IPS-NIHi7 (cell line): ENCODE measurements around the gene SKOR1.

ENCODE experiments used
- DNase-seq: peaks from one replicate; pipeline ENCODE4 v3.0.0; 2012; ENCODE audit warnings: mixed read lengths; ENCODE audit errors: extremely low spot score

The SKOR1 gene

GRCh38 chr15:67832031-67832551, 6.8 kb downstream of the SKOR1 start:
- DNase-seq = no peak

GRCh38 chr15:67832897-67833709, 7.8 kb downstream of the SKOR1 start:
- no peak for DNase-seq

GRCh38 chr15:67833710-67834511, 8.6 kb downstream of the SKOR1 start:
- DNase-seq = no peak

- no peak for DNase-seq
These were observed 9.4 kb downstream of the SKOR1 start for GRCh38 chr15:67834581-67835296.

GRCh38 chr15:67835297-67836133, 10.2 kb downstream of the SKOR1 start:
- DNase-seq = no peak

- DNase-seq = no peak
These were observed 10.8 kb downstream of the SKOR1 start for GRCh38 chr15:67836134-67836455.

GRCh38 chr15:67836477-67836876, 11.2 kb downstream of the SKOR1 start:
- DNase-seq = no peak

GRCh38 chr15:67836955-67837354, 11.6 kb downstream of the SKOR1 start:
- no peak for DNase-seq

GRCh38 chr15:67838789-67839332, 13.6 kb downstream of the SKOR1 start:
- DNase-seq = peak; percentile 80

GRCh38 chr15:67839499-67839928, 14.2 kb downstream of the SKOR1 start:
- DNase-seq = no peak

- DNase-seq = peak; percentile 73
These were observed 14.8 kb downstream of the SKOR1 start, which contains the start of gene RNU6-1 for GRCh38 chr15:67839929-67840748. Gene RNU6-1, minus strand, starts transcription at chr15:67840045.

- DNase-seq = no peak
These were observed 15.6 kb downstream of the SKOR1 start for GRCh38 chr15:67840749-67841512.

- no peak for DNase-seq
These were observed 16.1 kb downstream of the SKOR1 start for GRCh38 chr15:67841513-67841762.

GRCh38 chr15:67843092-67843501, 17.8 kb downstream of the SKOR1 start:
- no peak for DNase-seq

GRCh38 chr15:67843571-67844387, 18.5 kb downstream of the SKOR1 start:
- no peak for DNase-seq

GRCh38 chr15:67845974-67846373, 20.7 kb downstream of the SKOR1 start:
- DNase-seq = no peak

- DNase-seq = no peak
These were observed 24.2 kb downstream of the SKOR1 start for GRCh38 chr15:67849538-67849937.

- DNase-seq = no peak
These were observed 25.0 kb downstream of the SKOR1 start for GRCh38 chr15:67850336-67850735.
